Measurements from ENCODE around the gene RPUSD3. TPM values are rescaled to one million over a fixed set of nuclear protein-coding genes. Genes with fewer than 3 reads are reported as not detected.

RPUSD3 gene
- total and polyA plus RNA-seq, 2 of the 4 experiments (the other 2 are of a cell fraction): 30.3 to 49.4 TPM

GRCh38 chr3:9861201-9861600 lies 17.4 kb upstream of the RPUSD3 start:
- H3K9me1 ChIP-seq (ENCODE audit: insufficient read depth, low read length): 0 out of 2 replicates have a peak, but pooled peaks cover 3% of the 10 kb centered on the region
- no peak overlapping the region for H2BK15ac ChIP-seq (ENCODE audit: low read depth, low read length)
- H4K5ac ChIP-seq (ENCODE audit: low read depth, low read length): no peak overlapping the region
- no peak overlapping the region for H3K4ac ChIP-seq (ENCODE audit: low read depth, low read length)
- ATAC-seq (ENCODE audit: low read depth) (no peak), DNase-seq (no peak)
- POLR2A ChIA-PET (ENCODE audit: unreplicated experiment): no interaction called here
- no peak overlapping the region for H4K91ac ChIP-seq (ENCODE audit: insufficient read depth, low read depth, low read length)
- H3K18ac ChIP-seq (ENCODE audit: low read depth, low read length): no peak overlapping the region
- no peak overlapping the region for H3K4me2 ChIP-seq (ENCODE audit: low read depth, low read length)
- H3K9me3 ChIP-seq (ENCODE audit: control insufficient read depth, insufficient read depth, low read length): no peaks in the 10 kb centered on the region
- TF ChIP-seq POLR2A (IDR thresholded peaks at IDR 0.05; ENCODE audit: low read depth, low read length) (no peak), BHLHE40 (IDR thresholded peaks at IDR 0.05; ENCODE audit: low read depth, low read length) (no peak), CTCF (conservative IDR thresholded peaks at IDR 0.05; ENCODE audit: low read depth, low read length) (no peak)
- no peak overlapping the region for H3K23ac ChIP-seq (ENCODE audit: low read depth, low read length)
- H3K14ac ChIP-seq (replicated peaks; ENCODE audit: low read depth, low read length): no peak overlapping the region
- no peak overlapping the region for H3K56ac ChIP-seq (ENCODE audit: extremely low read depth, insufficient read depth, low read length)
- intact Hi-C loops (cut with micrococcal nuclease) (no loop called here), dilution Hi-C loops (cut with HindIII; ENCODE audit: low sequenced_read_pairs, unreplicated experiment) (no loop called here), in situ Hi-C loops (cut with MboI; ENCODE audit: low sequenced_read_pairs) (no loop called here)
- no peaks in the 10 kb centered on the region for H3K36me3 ChIP-seq (ENCODE audit: control insufficient read depth, insufficient read depth, low read length)
- no peak overlapping the region for H2BK20ac ChIP-seq (ENCODE audit: low read depth, low read length)
- no CpG with 5 or more reads among the region's 4 CpGs for WGBS, 2 experiments (ENCODE audit: extremely low coverage in 2 of 2, insufficient read length in 1 of 2)
- no peak overlapping the region for H2AK9ac ChIP-seq (replicated peaks; ENCODE audit: low read depth, low read length, poor library complexity)
- H4K20me1 ChIP-seq (ENCODE audit: insufficient read depth, low read length): no peaks in the 10 kb centered on the region
- H2BK120ac ChIP-seq (ENCODE audit: low read depth, low read length): no peak overlapping the region
- H4K8ac ChIP-seq (ENCODE audit: low read depth in 2 of 2, low read length in 2 of 2): no peak overlapping the region
- no peak overlapping the region for H2AK5ac ChIP-seq (ENCODE audit: low read depth, low read length)
- peak overlapping the region; percentile 51 for H2AFZ ChIP-seq (replicated peaks; ENCODE audit: low read length, poor library complexity)
- H3K4me1 ChIP-seq (ENCODE audit: control insufficient read depth, insufficient read depth, low read length): peaks cover 9% of the 10 kb centered on the region
- no peak overlapping the region for H3K9ac ChIP-seq (ENCODE audit: low read depth, low read length)
- no TSS peak for BruUV-seq (replicated peaks)
- no peak overlapping the region for H2BK5ac ChIP-seq (ENCODE audit: low read depth, low read length, poor library complexity, severe bottlenecking)
- CTCF ChIA-PET: no interaction called here
- H3K79me1 ChIP-seq (ENCODE audit: low read depth in 1 of 2, low read length in 2 of 2): no peaks in the 10 kb centered on the region
- no peaks in the 10 kb centered on the region; the same call in 1 of the 2 replicates for H3K27me3 ChIP-seq (ENCODE audit: control insufficient read depth, insufficient read depth, low read length)
- H3K27ac ChIP-seq (ENCODE audit: insufficient read depth, low read length): no peak overlapping the region
- H3K4me3 ChIP-seq (ENCODE audit: insufficient read depth, low read depth, low read length): no peak overlapping the region
